Left renal cortex interstitium (tissue), 4 donors: ENCODE measurements around the gene SSBP2. TPM values are rescaled to one million over a fixed set of nuclear protein-coding genes. Genes with fewer than 3 reads are reported as not detected.
"Not testable (repeated sequence)": the region's sequence is repeated elsewhere in the genome, so short reads cannot be mapped to it uniquely, and the experiment has no call there.

ENCODE experiments used
- DNase-seq, 4 donors: peaks; one replicate each; pipeline ENCODE4 v3.0.0-alpha.2; 2013; ENCODE audit warnings: low read depth in 4 of 4, low spot score in 2 of 4, missing footprints in 1 of 4
- polyA plus RNA-seq, 4 donors: library from polyadenylated mRNA; unstranded; fragments of 120-200 nt; gene quantifications; one replicate each; pipeline ENCODE4 v1.2.1, GENCODE V29; 2013; ENCODE audit not compliant: insufficient read length in 4 of 4

SSBP2 gene
- polyA plus RNA-seq, 4 donors: 78.5 to 96.3 (median 91.6) TPM

- DNase-seq: no peak
These were observed 65.4 kb downstream of the SSBP2 start for GRCh38 chr5:81685471-81685870.

DNA sequence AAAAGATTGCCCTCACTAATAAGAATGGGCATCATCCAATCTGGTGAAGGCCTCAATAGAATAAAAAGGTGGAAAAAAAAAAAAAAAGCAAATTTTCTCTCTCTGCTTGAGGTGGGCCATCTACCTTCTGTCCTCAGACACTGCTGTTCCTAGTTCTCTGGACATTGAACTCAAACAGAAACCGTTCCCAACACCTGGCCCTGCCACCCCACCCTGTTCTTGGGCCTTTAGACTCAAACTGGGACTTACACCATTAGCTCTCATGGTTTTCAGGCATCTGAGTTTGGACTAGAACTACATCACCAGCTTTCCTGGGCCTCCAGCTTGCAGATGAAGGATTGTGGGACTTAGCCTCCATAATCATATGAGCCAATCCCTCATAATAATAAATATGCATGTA is 71.0 kb downstream of the SSBP2 start:
- DNase-seq: no peak

- DNase-seq: no peak
These were observed 75.5 kb downstream of the SSBP2 start for GRCh38 chr5:81675420-81675819.

DNA sequence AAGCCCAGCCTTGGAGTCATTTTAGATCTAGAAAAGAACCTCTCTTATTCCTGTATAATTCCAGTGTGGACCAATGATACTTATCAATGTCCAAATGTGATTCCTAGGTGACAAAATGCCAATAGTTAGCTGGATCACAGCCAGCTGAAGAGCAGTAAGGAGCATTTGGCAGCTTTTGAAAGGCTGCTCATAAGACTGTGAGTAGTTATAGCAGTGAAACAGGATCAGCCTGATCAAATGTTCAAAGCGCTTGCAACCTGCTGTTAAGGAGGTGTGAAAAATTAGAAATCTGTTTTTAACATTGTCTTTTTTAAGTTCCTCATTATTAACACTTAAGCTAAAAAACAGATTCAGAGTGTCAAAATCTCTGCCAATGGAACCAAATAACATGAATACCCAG is 85.1 kb downstream of the SSBP2 start:
- DNase-seq: no peak

- not testable (repeated sequence) for DNase-seq
These were observed 90.3 kb downstream of the SSBP2 start for GRCh38 chr5:81660624-81661023.

- no peak for DNase-seq
These were observed 93.5 kb downstream of the SSBP2 start for GRCh38 chr5:81657386-81657785.

GRCh38 chr5:81656783-81657182 is 94.1 kb downstream of the SSBP2 start:
- DNase-seq: no peak

DNA sequence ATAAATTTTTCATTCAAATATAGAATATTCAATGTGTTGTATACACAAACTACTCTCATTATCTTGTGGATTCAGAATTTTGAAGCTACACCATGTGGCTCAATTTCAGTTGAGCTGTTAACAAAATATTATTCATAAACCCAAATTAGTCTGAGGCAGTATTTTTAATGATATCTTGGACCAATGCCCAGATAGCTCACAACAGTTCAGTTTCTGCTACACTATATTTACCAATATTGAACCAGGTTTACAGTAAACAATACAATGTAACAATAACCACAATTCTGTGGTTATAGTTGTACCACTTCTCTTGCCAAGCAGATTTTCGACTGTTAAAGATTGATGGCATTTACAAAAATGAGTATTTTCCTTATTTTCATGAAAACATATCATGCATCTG is 99.9 kb downstream of the SSBP2 start:
- no peak for DNase-seq

- no peak for DNase-seq
These were observed 104.4 kb downstream of the SSBP2 start for GRCh38 chr5:81646469-81646995.

DNA sequence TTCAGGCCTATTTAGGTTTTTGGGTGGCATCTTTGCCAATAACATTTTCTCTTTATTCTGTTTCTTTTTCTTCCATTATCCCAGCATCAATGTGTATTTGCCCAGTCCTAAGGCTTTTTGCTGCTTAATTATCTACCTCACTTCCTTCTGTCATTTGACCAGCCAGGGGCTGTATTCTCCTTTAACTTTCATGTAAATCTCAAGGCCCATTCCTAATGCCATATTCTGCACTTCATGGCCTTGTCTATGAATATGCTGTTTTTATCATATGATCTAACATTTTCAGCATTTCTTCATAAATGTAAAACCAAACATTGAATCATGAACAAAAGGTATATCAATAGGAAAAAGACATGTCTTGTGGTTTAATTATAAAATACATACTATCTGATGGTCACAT is 108.7 kb downstream of the SSBP2 start:
- DNase-seq: no peak

DNA sequence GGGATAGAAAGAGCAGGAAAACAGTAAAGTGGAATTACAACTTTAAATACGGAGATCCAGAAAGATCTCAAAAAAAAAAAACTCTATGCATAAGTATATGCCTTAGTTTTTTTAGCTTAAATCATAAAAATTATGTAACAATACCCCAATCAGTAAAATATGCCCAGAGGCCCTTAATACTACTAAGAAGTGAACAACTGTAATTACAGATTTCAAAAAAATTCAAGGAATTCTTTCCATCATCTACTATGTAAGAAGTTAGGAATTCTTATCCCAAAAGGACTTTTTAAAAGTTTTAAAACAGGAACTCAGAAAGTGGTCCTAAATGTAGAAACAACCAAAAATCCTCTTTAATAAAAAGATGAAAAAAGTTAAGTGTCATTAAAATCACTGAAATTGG is 111.3 kb downstream of the SSBP2 start:
- DNase-seq: no peak

- no peak for DNase-seq
These were observed 112.4 kb downstream of the SSBP2 start for GRCh38 chr5:81638471-81638870.

- DNase-seq: no peak
These were observed 117.0 kb downstream of the SSBP2 start for GRCh38 chr5:81633891-81634290.

DNA sequence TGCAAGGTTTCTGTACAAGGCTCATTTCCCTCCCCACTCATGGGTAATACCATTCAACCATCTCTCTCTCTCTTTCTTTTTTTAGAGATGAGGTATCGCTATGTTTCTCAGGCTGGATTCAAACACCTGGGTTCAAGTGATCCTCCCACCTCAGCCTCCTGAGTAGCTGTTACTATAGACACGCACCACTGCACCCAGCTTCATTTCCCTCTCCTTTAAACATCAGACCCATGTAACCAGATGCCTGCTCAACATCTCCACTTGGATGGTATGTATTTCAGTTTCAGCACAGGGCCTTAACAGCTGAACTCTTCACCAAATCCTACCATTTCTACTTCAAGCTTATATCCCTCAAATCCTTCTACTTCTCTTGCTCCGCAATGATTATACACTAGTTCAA is 117.4 kb downstream of the SSBP2 start:
- no peak for DNase-seq

GRCh38 chr5:81632679-81633078 is 118.2 kb downstream of the SSBP2 start:
- DNase-seq: no peak

DNA sequence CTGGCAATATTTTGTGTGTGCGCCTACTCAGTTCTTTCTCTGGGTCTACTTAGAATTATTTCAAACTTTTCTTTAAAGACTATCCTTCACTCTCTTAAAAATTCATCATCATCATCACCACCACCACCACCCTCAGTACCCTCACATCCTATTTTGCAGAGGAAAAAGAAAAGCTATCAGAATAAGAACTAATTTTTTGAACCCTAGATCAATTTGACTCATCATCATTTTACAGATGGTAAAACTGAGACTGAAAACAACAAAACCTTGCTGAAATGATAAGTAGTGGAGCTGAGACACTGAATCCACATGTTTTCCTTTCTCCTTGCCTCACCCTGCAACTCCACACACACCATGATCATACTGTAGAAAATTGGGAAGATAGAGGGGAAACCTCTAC is 119.3 kb downstream of the SSBP2 start:
- no peak for DNase-seq

GRCh38 chr5:81631124-81631523 is 119.8 kb downstream of the SSBP2 start:
- no peak for DNase-seq

DNA sequence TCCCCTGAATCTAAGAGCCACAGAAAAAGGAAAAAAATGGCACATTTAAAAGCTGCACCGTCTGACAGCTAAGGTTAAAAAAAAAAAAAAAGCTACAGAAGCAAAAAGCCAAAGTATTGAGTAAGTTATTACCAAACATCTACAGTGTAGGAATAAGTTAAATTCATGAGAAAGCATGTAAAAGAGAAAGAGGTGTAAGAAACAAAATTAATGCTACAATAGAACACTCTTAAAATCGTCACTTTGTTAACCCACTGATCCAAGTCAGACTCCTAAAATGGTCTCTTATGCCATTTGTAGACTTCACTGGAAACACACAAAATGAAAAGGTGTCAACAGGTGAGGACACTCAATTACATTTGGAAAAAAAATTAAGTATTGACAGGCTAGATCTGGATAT is 120.2 kb downstream of the SSBP2 start:
- DNase-seq: no peak

GRCh38 chr5:81629986-81630385 is 120.9 kb downstream of the SSBP2 start:
- no peak for DNase-seq

- DNase-seq: not testable (repeated sequence)
These were observed 122.8 kb downstream of the SSBP2 start for GRCh38 chr5:81628061-81628460.

- DNase-seq: no peak
These were observed 124.4 kb downstream of the SSBP2 start for GRCh38 chr5:81626524-81626923.

DNA sequence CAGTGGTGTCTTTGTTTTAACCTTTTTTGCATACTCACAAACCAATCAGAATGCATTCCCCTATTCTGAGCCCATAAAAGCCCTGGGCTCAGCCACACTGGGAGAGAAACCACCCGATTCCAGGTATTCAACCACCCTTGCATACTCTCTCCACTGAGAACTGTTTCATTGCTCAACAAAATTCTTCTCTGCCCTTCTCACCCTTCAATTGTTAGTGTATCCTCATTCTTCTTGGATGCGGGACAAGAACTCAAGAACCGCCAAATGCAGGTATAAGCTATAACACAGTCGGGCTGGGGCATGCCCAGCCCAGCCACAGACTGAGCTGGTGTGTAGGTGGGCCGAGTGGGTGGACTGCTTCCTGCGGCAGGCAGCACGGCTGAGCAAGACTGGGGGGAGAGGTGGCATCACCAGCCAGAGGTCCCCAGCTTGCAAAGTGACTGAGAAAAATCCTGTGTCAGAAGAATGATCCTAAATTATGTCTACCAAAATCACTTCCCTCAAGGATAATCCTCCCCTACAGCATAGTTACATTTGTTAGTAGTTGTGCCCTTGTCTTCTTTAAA is 141.0 kb downstream of the SSBP2 start:
- no peak for DNase-seq

GRCh38 chr5:81608976-81609375 is 141.9 kb downstream of the SSBP2 start:
- no peak for DNase-seq
